ENCODE data around the gene PLTP.
"Not testable (repeated sequence)": the region's sequence is repeated elsewhere in the genome, so short reads cannot be mapped to it uniquely, and the experiment has no call there.

The PLTP gene

GRCh38 chr20:45944151-45944964 lies 32.4 kb upstream of the PLTP start:
- no peak for DNase-seq

GRCh38 chr20:45943613-45944012 lies 31.7 kb upstream of the PLTP start:
- no peak for DNase-seq

GRCh38 chr20:45940469-45940868 lies 28.5 kb upstream of the PLTP start:
- no peak for DNase-seq

GRCh38 chr20:45940053-45940452 lies 28.1 kb upstream of the PLTP start:
- no peak for DNase-seq

- DNase-seq: no peak
Observed at GRCh38 chr20:45938727-45939438, 26.9 kb upstream of the PLTP start.

GRCh38 chr20:45937765-45938164 lies 25.8 kb upstream of the PLTP start:
- no peak for DNase-seq

- no peak for DNase-seq
Observed at GRCh38 chr20:45935416-45936046, 23.6 kb upstream of the PLTP start.

GRCh38 chr20:45934586-45935415 lies 22.8 kb upstream of the PLTP start, which contains the start of gene PCIF1:
TSS of gene PCIF1 (plus strand) at chr20:45934683. CDS start at chr20:45939000, 4,317 bp downstream.
- DNase-seq: peak; percentile 95

- peak; percentile 65 for DNase-seq
Observed at GRCh38 chr20:45934046-45934585, 22.2 kb upstream of the PLTP start.

GRCh38 chr20:45933266-45934045 lies 21.5 kb upstream of the PLTP start:
- peak; percentile 42 for DNase-seq

- not testable (repeated sequence) for DNase-seq
Observed at GRCh38 chr20:45931680-45932079, 19.7 kb upstream of the PLTP start.

GRCh38 chr20:45927071-45927878 lies 15.3 kb upstream of the PLTP start:
- no peak for DNase-seq

GRCh38 chr20:45926731-45927070 lies 14.7 kb upstream of the PLTP start:
- no peak for DNase-seq

- DNase-seq: no peak
Observed at GRCh38 chr20:45925821-45926506, 14.0 kb upstream of the PLTP start.

- DNase-seq: no peak
Observed at GRCh38 chr20:45924391-45925261, 12.7 kb upstream of the PLTP start.

GRCh38 chr20:45921337-45922189 lies 9.6 kb upstream of the PLTP start:
- DNase-seq: no peak

GRCh38 chr20:45920462-45921336 lies 8.7 kb upstream of the PLTP start:
- DNase-seq: no peak
